HPDE6-E6E7 (cell line): ENCODE results near the gene SOBP.

Experiments used
- DNase-seq: peaks from one replicate; pipeline ENCODE4 v3.0.0; 2011; ENCODE audit warnings: missing footprints; ENCODE audit errors: extremely low spot score

Gene SOBP

GRCh38 chr6:107637316-107638315, 147.7 kb downstream of the SOBP start:
- DNase-seq: no peak

- no peak for DNase-seq
Measured at GRCh38 chr6:107638493-107638892, 148.6 kb downstream of the SOBP start.

DNA sequence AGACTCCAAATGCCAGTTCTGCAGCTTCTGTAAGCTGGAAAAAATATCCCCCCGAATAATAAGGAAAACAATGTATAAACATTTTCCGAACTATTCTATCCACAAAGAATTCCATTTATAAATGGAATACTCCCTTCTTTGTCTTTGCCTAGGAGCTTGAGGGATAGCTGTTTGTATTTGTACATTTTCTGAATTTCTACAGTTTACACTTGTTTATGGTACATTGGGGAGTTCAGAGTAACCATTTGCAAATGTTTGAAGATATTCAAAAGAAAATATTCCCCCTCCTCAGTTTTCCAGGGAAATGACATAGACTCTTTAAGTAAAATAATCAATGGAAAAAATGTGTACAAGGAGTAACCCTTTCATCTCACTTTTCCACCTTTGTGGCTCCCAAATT, 149.6 kb downstream of the SOBP start:
- no peak for DNase-seq

- no peak for DNase-seq
Measured at GRCh38 chr6:107641071-107641470, 151.2 kb downstream of the SOBP start.

DNA sequence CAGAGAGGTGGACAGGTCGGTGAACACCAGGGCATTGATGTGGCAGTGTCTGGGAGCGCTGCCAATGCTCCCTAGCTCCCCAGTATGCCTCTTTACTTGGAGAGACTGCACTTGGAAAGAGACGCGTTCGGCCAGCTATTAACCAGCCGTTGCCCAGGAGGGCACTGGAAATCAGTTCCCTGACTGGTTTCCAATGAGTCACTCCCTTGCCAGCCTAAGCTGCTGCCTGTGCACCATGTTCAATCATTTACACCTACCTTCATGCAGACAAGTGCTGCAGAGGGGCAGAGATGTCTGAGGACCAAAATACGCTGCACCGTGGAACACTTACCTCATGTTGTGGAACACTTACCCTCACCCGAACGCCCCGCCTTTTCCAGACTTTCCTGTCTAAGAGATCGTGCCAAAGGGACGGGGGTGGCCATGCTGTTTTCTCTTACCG, 151.6 kb downstream of the SOBP start:
- DNase-seq: no peak

- no peak for DNase-seq
Measured at GRCh38 chr6:107642095-107642860, 152.4 kb downstream of the SOBP start.

- DNase-seq: no peak
Measured at GRCh38 chr6:107642861-107643328, 153.0 kb downstream of the SOBP start.

GRCh38 chr6:107644513-107644912, 154.6 kb downstream of the SOBP start:
- no peak for DNase-seq

DNA sequence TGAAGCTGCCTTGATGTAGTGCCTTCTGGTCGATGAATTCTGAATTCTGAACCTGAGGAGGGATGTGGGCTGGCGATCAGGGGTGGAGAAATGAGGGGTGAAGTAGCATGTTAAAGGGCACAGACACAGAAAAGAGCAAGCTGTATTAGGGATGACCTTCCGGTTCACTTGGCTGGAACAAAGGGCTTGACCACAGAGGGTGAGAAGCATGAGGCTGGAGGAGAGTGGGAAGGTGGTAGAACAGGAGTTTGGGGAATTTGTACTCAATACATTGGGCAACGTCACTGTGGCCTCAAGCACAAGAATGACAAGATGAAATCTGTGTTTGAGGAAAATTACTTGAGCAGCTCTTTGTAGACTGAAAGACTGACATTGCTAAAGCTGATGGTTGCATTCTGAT, 155.8 kb downstream of the SOBP start:
- DNase-seq: no peak

DNA sequence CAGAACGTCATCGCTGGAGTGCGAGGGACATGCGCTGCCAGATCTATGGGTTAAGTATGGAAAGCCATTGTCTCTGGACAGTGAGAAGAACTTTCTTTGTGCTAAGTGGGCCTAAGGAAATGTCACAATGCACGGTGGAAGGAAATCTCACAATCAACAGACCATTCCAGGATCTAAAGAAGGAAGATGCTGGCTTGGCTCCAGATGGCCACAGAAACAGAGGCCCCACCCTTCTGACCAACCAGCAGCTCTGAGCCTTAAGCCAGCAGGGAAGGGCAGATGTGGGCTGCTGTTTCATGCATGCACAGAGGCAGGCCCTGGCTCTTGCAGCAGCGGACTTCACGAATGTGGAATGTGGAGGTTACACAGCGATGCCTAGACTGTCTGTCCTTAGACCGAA, 156.3 kb downstream of the SOBP start:
- no peak for DNase-seq

GRCh38 chr6:107646776-107647438, 157.0 kb downstream of the SOBP start:
- DNase-seq: no peak

- DNase-seq: no peak
Measured at GRCh38 chr6:107647439-107647948, 157.6 kb downstream of the SOBP start.

GRCh38 chr6:107648983-107649382, 159.1 kb downstream of the SOBP start:
- no peak for DNase-seq

- no peak for DNase-seq
Measured at GRCh38 chr6:107652526-107653182, 162.7 kb downstream of the SOBP start.

- DNase-seq: no peak
Measured at GRCh38 chr6:107653183-107653580, 163.3 kb downstream of the SOBP start.

GRCh38 chr6:107653861-107654394, 164.0 kb downstream of the SOBP start:
- DNase-seq: no peak

DNA sequence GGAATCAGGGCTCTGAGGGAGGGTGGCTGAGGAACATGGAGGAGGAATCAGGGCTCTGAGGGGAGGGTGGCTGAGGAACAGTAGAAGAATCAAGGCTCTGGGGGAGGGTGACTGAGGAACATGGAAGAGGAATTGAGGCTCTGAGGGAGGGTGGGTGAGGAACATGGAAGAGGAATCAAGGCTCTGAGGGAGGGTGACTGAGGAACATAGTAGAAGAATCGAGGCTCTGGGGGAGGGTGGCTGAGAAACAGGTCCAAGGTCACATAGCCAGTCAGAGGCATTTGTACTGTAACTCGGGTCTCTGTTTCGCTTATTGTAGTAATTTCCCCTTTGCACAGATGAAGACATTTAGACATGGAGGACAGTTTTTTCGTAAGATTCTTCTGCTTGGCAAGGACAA, 164.8 kb downstream of the SOBP start:
- no peak for DNase-seq

- no peak for DNase-seq
Measured at GRCh38 chr6:107655245-107655644, 165.3 kb downstream of the SOBP start.

- DNase-seq: no peak
Measured at GRCh38 chr6:107655864-107656263, 165.9 kb downstream of the SOBP start.

DNA sequence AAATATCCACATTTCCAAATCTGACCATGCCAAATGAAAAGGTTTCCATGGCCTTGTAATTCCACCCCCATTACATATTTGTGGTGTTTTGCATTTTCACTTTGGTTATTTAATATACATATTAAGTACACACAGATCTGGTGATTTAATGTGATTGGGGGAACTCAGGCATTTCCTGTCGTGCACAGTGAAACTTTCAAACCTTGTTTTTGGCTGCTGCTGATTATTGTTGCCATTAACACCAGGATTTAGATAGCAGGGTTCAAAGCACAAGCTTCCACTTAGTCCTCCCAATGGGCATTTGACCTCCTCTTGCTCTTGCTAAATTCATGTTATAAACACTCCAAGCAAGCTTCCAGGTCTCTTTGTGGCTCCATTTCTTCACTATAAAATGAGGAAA, 166.5 kb downstream of the SOBP start:
- DNase-seq: no peak

- no peak for DNase-seq
Measured at GRCh38 chr6:107656883-107657282, 167.0 kb downstream of the SOBP start.
